GM18907 (cell line): ENCODE results near the gene DEFB124.
"Not testable (repeated sequence)": the region's sequence is repeated elsewhere in the genome, so short reads cannot be mapped to it uniquely, and the experiment has no call there.

Experiments used
- ATAC-seq: cut with Tn5 transposase; IDR thresholded peaks from one replicate; pipeline ENCODE4 v1.9.1; 2021; ENCODE audit warnings: mild to moderate bottlenecking, moderate library complexity; ENCODE audit not compliant: unreplicated experiment

DEFB124 gene

DNA sequence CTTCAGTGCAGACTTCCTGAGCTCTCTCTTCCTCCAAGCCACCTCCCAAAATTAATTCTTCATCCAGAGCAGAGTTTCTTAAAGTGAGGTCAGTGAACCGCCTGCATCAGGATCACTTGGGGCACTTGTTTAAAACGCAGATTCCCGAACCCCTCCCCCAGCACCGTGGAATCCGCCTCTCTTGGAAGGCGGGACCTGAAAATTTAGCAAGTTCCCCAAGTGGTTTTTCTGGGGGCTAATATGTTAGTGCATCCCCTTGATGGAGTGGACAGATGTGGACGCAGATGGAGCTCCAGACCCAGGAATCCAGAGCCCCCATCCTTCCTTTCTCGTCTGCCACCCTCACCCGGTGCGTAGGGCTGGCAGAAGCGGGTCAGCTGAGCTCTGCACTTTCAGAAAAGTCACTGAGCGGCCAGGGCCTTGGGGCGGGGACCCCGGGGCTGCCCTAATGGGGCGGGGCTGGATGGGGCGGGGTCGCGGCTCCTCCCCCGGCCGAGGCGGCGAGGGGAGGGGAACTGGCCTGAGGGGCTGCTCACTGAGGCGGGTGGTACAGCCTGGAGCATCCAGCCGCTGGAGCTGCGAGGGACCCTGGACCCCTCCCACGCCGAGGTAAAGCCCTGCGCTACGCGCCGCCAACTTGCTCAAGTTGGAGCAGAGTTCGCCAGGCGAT lies at the start of gene DEFB124, which contains the start of gene REM1:
Gene DEFB124, minus strand, starts transcription at position 370 of the 670 bp plus-strand sequence. CDS start 2,114 bp downstream, outside the sequence.
Gene REM1, plus strand, starts transcription at position 531 of the 670 bp plus-strand sequence. CDS start 1,158 bp downstream, outside the sequence.
- ATAC-seq, result no peak

DNA sequence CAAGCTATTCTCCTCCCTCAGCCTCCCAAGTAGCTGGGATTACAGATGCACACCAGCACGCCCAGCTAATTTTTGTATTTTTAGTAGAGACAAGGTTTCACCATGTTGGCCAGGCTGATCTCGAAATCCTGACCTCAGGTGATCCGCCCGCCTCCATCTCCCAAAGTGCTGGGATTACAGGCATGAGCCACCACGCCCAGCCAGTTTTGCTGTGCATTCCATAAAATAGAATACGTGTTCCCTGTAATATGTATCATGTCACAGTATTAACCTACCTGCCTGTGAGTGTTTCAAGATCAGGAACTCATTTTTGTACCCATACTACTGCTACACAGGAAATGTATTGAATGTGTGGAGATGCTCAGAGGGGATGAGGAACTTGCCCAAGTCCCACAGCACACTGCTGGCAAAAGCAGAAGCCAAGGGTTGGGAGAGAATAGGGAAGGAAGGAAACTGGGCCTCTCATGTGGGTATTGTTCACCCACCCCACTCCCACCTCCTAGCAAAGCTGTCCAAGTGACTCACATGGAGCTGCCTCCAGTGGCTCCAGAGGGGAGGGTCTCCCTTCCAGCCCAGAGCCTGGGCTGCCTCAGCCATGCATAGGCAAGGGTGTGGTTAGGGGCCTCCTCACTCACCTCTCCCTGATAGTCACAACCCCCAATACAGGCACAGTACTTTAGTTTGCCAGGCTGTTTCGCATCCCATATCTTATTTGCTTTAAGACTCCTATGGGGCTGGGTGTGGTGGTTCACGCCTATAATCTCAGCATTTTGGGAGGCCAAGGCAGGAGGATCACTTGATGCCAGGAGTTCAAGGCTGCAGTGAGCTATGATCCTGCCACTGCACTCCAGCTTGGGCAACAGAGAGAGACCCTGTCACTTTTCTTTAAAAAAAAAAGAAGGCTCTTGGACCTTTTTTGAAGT lies 48.7 kb upstream of the DEFB124 start:
- ATAC-seq, result no peak

DNA sequence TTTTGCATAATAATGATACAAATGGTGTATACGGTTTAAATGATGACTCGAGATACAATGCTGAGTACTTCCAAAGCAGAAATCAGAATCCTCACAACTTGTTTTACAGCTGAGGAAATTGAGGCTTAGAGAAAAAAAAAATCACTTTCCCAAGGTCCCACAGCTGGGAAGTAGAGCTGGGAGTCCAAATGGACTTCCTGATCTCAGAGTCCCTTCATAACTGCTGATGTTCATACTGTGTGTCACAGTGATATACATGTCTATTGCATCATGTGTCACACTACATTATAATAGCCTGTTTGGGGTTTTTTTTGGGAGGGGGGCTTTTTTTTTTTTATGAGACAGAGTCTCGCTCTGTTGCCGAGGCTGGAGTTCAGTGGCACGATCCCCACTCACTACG lies 47.8 kb upstream of the DEFB124 start:
- ATAC-seq, result no peak

DNA sequence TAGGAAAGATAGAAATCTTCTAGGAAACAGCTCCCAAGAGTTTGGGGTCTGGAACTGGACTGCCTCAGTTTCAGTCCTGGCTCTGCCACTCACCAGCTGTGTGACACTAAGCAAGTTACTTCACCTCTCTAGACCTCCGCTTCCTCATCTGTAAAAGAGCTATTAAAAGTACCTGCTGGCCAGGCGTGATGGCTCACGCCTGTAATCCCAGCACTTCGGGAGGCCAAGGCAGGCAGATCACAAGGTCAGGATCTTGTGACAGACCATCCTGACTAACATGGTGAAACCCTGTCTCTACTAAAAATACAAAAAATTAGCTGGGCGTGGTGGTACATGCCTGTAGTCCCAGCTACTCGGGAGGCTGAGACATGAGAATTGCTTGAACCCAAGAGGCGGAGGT lies 46.3 kb upstream of the DEFB124 start:
- not testable (repeated sequence) for ATAC-seq

DNA sequence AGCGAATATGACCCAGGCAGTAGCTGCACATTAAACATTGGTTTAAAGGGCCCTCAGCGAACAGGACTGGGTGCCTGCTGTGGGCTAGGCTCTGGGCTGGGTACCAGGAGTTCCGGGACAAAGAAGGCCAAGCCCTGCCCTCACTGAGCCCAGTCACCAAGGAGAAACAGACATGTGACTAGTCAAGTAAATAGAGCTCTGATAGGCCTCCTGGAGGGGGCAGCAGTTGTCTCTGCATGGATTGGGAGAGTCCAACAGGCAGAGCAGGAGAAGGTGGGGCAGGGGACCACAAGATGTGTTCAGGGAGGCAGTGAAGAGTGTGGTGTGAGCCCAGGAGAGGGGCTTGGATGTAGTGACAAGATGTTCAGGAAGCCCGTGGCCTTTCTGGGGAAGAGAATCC lies 42.4 kb upstream of the DEFB124 start:
- no peak for ATAC-seq

DNA sequence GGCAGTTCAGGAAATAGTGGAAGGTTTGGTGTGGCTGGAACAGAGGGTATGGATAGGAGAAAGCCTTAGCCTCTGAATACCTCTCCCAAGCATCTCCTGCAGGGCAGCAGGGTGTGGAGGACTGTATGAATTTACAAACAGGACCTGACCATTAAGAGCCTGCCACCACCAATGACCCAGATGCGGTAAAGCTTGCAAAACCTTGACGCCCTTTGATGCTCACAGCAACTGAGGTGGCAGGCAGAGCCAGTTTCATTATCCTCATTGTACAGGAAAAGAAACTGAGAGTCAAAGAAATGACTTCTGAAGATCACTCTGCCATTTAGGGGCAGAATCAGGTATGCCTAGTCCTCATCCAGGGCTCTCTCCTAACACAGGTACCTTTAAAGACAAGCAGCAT lies 41.7 kb upstream of the DEFB124 start:
- ATAC-seq, result no peak

DNA sequence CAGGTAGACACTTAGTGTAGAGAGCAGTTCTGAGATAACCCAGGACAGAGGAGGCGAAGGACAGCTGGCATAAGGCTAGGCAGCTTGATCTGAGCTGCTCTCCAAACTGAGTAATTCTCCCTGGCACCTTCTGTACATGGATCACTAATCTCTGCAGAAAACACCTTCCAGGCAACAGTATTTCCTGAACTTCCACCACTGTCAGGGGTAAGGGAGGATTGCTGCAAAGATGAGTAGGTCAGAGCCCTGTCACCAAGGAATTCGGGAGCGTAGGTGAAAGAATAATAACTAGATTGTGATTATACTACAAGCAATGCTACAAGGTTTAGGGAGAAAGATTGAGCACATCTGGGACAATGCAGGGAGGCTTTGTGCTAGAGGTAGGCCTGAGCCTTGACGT lies 41.2 kb upstream of the DEFB124 start:
- ATAC-seq, result no peak

DNA sequence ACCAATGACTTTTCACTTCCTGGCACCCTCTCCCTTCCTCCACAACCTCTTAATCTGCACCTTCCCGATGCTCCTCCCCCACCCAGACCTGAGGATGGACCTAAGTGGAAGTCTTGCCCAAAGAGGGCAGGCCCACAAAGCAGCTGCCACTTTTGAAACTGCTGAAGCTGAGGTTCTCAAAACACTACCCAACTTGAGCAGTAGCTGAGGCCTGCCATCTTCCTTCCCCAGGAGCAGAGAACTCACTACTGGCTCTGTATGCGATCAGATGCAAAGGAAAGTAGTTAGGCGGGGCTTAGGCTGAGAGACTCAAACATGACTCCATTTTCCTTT lies 40.8 kb upstream of the DEFB124 start:
- ATAC-seq, result no peak

GRCh38 chr20:31515072-31515774 lies 40.3 kb upstream of the DEFB124 start:
- ATAC-seq, result no peak

- ATAC-seq, result peak; percentile 91
Observed at GRCh38 chr20:31514154-31515071, 39.5 kb upstream of the DEFB124 start, which contains the start of gene HM13. Gene HM13, plus strand, starts transcription at chr20:31514442. Its CDS starts 110 bp downstream, at chr20:31514552.

DNA sequence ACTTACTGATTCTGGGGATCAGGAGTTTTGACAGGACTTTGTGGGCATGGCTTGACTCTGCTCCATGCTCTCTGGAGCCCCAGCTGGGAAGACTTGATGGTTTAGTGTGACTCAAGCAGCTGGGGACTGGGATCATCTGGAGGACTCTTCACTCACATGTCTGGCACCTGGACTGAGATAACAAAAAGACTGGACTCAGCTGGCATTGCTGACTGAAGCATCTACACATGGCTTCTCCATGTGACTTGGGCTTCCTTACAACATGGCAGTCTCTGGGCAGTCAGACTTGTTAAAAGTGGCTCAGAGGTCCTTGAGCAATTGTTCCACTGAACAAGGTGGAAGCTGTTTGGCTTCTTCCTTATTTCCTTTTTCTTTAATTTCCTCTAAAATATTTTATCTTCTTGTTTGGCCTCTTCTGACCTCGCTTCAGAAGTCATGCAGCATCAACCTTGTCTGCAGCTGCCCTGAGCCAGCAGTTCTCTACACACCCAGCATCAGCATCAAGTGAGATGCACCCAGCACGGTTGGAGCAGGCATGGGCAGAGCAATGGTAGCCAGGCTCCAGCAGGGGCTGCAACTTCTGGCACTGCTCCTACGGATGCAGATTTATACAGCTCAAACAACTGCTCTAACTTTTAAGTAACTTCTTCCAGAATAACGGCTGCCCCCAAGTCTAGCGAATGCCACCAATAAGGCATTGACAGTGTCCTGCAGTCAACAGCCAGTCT lies 33.8 kb upstream of the DEFB124 start:
- ATAC-seq, result no peak

DNA sequence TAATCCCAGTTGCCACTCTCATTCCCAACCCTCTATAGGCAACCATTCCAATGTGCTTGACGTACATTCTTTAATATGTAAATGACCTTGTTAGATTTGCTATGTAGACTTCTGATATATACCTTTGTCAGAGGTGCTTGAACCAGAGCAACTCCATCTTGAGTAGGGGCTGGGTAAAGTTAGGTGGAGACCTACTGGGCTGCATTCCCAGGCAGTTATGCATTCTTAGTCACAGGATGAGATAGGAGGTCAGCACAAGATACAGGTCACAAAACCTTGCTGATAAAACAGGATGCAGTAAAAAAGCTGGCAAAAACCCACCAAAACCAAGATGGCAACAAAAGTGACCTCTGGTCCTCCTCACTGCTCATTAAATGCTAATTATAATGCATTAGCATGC lies 31.0 kb upstream of the DEFB124 start:
- no peak for ATAC-seq

DNA sequence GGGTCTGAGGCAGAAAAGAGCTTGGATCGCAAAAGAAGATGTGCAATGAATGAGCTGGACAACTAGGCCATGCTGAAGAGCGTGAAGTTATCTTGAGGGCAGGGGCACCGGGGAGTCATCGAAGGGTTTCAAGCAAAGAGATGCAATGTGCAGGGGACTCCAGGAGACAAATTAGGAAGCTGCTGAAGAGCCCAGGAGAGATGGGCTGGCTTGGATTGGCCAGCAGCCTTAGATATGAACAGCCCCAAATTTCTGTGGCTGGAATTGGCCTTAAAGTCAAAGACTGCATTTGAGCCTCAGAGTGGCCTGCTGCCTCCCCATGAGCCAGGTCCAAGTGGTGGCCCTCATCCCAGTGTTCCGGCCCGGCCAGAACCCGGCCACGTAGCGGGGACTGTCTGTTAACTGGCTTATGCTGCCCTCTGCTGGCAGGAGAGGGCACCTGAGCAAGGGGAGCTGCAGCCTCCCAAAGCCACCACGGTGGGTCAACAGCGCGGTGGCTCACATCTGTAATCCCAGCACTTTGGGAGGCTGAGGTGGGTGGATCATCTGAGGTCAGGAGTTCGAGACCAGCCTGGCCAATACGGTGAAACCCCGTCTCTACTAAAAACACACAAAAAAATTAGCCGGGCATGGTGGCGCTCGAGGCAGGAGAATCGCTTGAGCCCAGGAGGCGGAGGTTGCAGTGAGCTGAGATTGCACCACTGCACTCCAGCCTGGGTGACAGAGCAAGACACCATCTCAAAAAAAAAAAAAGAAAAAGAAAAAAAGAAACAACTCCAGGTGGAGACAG lies 28.2 kb upstream of the DEFB124 start:
- ATAC-seq, result peak; percentile 95

GRCh38 chr20:31500527-31500926 lies 25.6 kb upstream of the DEFB124 start:
- ATAC-seq, result no peak

GRCh38 chr20:31497838-31498540 lies 23.1 kb upstream of the DEFB124 start:
- no peak for ATAC-seq

GRCh38 chr20:31496761-31497295 lies 21.9 kb upstream of the DEFB124 start:
- ATAC-seq, result no peak

GRCh38 chr20:31494131-31494530 lies 19.2 kb upstream of the DEFB124 start:
- ATAC-seq, result no peak

DNA sequence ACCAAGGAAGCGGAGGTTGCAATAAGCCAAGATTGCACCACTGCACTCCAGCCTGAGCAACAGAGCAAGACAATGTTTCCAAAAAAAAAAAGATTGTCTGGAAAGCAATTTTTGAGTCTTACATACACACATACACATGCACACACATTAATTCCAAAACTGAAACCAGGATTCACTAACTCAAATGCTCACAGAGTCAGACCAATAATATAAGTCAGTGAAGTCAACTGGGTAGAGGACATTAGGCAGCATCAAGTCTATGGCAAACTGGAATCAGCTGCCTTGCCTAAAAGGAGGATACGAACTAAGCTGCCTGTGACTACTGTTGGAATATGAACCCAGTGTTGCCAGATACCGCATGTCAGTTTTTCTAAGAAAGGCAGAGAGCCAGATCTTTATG lies 15.8 kb upstream of the DEFB124 start:
- ATAC-seq, result no peak
